Measurements from ENCODE around the gene LRRC9.

LRRC9 gene

GRCh38 chr14:60106339-60106738, 186.4 kb downstream of the LRRC9 start:
- Histone ChIP-seq H3K27me3 (ENCODE audit: insufficient read depth, poor library complexity, severe bottlenecking) (no peaks in the 10 kb centered on the region), H3K4me3 (replicated peaks; ENCODE audit: insufficient read depth, low read length) (no peak overlapping the region), H3K27ac (replicated peaks) (no peak overlapping the region)
- no peak for TF ChIP-seq CTCF (IDR thresholded peaks at IDR 0.05; ENCODE audit: insufficient read depth, low read length)
- TF ChIP-seq, protein P1, sequence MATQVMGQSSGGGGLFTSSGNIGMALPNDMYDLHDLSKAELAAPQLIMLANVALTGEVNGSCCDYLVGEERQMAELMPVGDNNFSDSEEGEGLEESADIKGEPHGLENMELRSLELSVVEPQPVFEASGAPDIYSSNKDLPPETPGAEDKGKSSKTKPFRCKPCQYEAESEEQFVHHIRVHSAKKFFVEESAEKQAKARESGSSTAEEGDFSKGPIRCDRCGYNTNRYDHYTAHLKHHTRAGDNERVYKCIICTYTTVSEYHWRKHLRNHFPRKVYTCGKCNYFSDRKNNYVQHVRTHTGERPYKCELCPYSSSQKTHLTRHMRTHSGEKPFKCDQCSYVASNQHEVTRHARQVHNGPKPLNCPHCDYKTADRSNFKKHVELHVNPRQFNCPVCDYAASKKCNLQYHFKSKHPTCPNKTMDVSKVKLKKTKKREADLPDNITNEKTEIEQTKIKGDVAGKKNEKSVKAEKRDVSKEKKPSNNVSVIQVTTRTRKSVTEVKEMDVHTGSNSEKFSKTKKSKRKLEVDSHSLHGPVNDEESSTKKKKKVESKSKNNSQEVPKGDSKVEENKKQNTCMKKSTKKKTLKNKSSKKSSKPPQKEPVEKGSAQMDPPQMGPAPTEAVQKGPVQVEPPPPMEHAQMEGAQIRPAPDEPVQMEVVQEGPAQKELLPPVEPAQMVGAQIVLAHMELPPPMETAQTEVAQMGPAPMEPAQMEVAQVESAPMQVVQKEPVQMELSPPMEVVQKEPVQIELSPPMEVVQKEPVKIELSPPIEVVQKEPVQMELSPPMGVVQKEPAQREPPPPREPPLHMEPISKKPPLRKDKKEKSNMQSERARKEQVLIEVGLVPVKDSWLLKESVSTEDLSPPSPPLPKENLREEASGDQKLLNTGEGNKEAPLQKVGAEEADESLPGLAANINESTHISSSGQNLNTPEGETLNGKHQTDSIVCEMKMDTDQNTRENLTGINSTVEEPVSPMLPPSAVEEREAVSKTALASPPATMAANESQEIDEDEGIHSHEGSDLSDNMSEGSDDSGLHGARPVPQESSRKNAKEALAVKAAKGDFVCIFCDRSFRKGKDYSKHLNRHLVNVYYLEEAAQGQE (IDR thresholded peaks at IDR 0.05; ENCODE audit: insufficient replicate concordance, low read depth): no peak
- TF ChIP-seq SPI1 (IDR thresholded peaks at IDR 0.05; ENCODE audit: borderline replicate concordance, low read depth): no peak
- TF ChIP-seq GABPA (IDR thresholded peaks at IDR 0.05; ENCODE audit: low read depth): no peak
- no peak for TF ChIP-seq POLR2AphosphoS5 (IDR thresholded peaks at IDR 0.05; ENCODE audit: low read depth)
- DNase-seq (ENCODE audit: low read depth in 1 of 2, low spot score in 1 of 2): no peak

GRCh38 chr14:60107477-60107876, 187.5 kb downstream of the LRRC9 start:
- Histone ChIP-seq H3K27ac (replicated peaks) (no peak overlapping the region), H3K4me3 (replicated peaks; ENCODE audit: insufficient read depth, low read length) (no peak overlapping the region), H3K27me3 (ENCODE audit: insufficient read depth, poor library complexity, severe bottlenecking) (no peaks in the 10 kb centered on the region)
- DNase-seq (ENCODE audit: low read depth in 1 of 2, low spot score in 1 of 2): no peak
- no peak for TF ChIP-seq CTCF (IDR thresholded peaks at IDR 0.05; ENCODE audit: insufficient read depth, low read length)

DNA sequence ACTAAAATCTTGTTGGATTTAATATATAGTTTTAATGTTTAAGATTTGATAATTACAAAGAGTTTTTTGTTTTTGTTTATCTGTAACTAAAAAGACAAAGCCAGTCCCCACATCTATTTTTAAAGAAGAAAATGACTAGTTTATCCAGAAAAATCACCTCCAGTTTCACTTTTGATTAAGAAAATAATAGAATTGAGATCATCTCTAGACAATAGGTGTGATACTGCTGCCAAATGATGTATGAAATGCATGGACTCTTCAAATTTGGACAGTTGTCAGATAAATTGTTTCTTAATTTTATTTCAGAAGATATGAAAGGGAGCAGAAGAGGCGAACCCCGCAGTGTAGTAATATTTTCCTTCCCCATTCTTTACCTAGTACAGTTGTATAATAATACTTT, 191.8 kb downstream of the LRRC9 start:
- H3K4me3 ChIP-seq (replicated peaks; ENCODE audit: insufficient read depth, low read length): no peak overlapping the region
- DNase-seq (ENCODE audit: low read depth in 1 of 2, low spot score in 1 of 2): no peak
- no peaks in the 10 kb centered on the region for H3K27me3 ChIP-seq (ENCODE audit: insufficient read depth, poor library complexity, severe bottlenecking)
- no peak for TF ChIP-seq POLR2AphosphoS5 (IDR thresholded peaks at IDR 0.05; ENCODE audit: low read depth)
- no peak for TF ChIP-seq GABPA (IDR thresholded peaks at IDR 0.05; ENCODE audit: low read depth)
- TF ChIP-seq CTCF (IDR thresholded peaks at IDR 0.05; ENCODE audit: insufficient read depth, low read length): no peak
- no peak for TF ChIP-seq SPI1 (IDR thresholded peaks at IDR 0.05; ENCODE audit: borderline replicate concordance, low read depth)
- TF ChIP-seq, protein P1 (IDR thresholded peaks at IDR 0.05; ENCODE audit: insufficient replicate concordance, low read depth): no peak
- no peak overlapping the region for H3K27ac ChIP-seq (replicated peaks)
